HCT116 (cell line): ENCODE measurements around the gene DPP6.

Experiments used
- CBX3 ChIP-seq: IDR thresholded peaks from 2 replicates; pipeline ENCODE4 v1.6.1; 2012; ENCODE audit warnings: low read depth
- CEBPB ChIP-seq: IDR thresholded peaks from 2 replicates; pipeline ENCODE4 v1.6.1; 2012; ENCODE audit warnings: low read depth
- EGR1 ChIP-seq: IDR thresholded peaks from 2 replicates; pipeline ENCODE4 v1.6.1; 2012; ENCODE audit warnings: low read depth
- EZH2 ChIP-seq: fragments of 200-600 bp; sonication (generic); IDR thresholded peaks from 2 replicates; pipeline ENCODE4 v1.6.1; 2017; ENCODE audit warnings: antibody characterized with exemption, mixed run types
- EZH2phosphoT487 ChIP-seq: fragments of 200-600 bp; IDR thresholded peaks from 2 replicates; pipeline ENCODE4 v1.6.1; 2018; ENCODE audit warnings: antibody characterized with exemption, borderline replicate concordance
- POLR2A ChIP-seq: IDR thresholded peaks from 2 replicates; pipeline ENCODE4 v1.7.0; 2011; ENCODE audit warnings: borderline replicate concordance; ENCODE audit not compliant: insufficient read depth, insufficient read length; ENCODE audit errors: extremely low read depth
- POLR2AphosphoS5 ChIP-seq: IDR thresholded peaks from 2 replicates; pipeline ENCODE4 v1.6.1; 2011; ENCODE audit warnings: mild to moderate bottlenecking, low read depth, low read length, moderate library complexity
- SIN3A ChIP-seq: IDR thresholded peaks from 2 replicates; pipeline ENCODE4 v1.6.1; 2012; ENCODE audit warnings: low read depth
- SP1 ChIP-seq: IDR thresholded peaks from 2 replicates; pipeline ENCODE4 v1.6.1; 2012; ENCODE audit warnings: low read depth
- SRF ChIP-seq: IDR thresholded peaks from 2 replicates; pipeline ENCODE4 v1.6.1; 2012; ENCODE audit warnings: low read depth
- TCF7L2 ChIP-seq: IDR thresholded peaks from 2 replicates; pipeline ENCODE4 v1.7.0; 2011; ENCODE audit warnings: borderline replicate concordance, inconsistent platforms; ENCODE audit not compliant: insufficient read depth, insufficient read length; ENCODE audit errors: extremely low read depth
- TF ChIP-seq, protein P1 (sequence below): IDR thresholded peaks from 2 replicates; pipeline ENCODE4 v1.6.1; 2011; ENCODE audit warnings: mild to moderate bottlenecking, low read length, moderate library complexity; ENCODE audit not compliant: insufficient replicate concordance; ENCODE audit errors: extremely low read depth
- TF ChIP-seq, protein P2 (sequence below), 3 experiments: fragments of 200-600 bp in 1 of 3; sonication (generic) in 1 of 3; IDR thresholded peaks in 2 of 3; conservative IDR thresholded peaks in 1 of 3; 2 replicates each; pipeline ENCODE4 v1.5.1; 2012 to 2017; ENCODE audit warnings: low read depth in 2 of 3, low read length in 2 of 3, antibody characterized with exemption in 1 of 3, borderline replicate concordance in 1 of 3, control low read depth in 1 of 3, mild to moderate bottlenecking in 1 of 3, mixed read lengths in 1 of 3, mixed run types in 1 of 3, moderate library complexity in 1 of 3; ENCODE audit not compliant: insufficient read depth in 1 of 3
- TF ChIP-seq, protein P3 (sequence below): IDR thresholded peaks from 2 replicates; pipeline ENCODE4 v1.6.1; 2012

- TF ChIP-seq EGR1 (no peak), EZH2phosphoT487 (no peak), POLR2A (no peak), SP1 (no peak), POLR2AphosphoS5 (no peak), CBX3 (no peak), SIN3A (no peak), EZH2 (no peak), TCF7L2 (no peak), SRF (no peak), CEBPB (no peak)
- TF ChIP-seq, protein P1, sequence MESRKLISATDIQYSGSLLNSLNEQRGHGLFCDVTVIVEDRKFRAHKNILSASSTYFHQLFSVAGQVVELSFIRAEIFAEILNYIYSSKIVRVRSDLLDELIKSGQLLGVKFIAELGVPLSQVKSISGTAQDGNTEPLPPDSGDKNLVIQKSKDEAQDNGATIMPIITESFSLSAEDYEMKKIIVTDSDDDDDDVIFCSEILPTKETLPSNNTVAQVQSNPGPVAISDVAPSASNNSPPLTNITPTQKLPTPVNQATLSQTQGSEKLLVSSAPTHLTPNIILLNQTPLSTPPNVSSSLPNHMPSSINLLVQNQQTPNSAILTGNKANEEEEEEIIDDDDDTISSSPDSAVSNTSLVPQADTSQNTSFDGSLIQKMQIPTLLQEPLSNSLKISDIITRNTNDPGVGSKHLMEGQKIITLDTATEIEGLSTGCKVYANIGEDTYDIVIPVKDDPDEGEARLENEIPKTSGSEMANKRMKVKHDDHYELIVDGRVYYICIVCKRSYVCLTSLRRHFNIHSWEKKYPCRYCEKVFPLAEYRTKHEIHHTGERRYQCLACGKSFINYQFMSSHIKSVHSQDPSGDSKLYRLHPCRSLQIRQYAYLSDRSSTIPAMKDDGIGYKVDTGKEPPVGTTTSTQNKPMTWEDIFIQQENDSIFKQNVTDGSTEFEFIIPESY = no peak
- TF ChIP-seq, protein P2, sequence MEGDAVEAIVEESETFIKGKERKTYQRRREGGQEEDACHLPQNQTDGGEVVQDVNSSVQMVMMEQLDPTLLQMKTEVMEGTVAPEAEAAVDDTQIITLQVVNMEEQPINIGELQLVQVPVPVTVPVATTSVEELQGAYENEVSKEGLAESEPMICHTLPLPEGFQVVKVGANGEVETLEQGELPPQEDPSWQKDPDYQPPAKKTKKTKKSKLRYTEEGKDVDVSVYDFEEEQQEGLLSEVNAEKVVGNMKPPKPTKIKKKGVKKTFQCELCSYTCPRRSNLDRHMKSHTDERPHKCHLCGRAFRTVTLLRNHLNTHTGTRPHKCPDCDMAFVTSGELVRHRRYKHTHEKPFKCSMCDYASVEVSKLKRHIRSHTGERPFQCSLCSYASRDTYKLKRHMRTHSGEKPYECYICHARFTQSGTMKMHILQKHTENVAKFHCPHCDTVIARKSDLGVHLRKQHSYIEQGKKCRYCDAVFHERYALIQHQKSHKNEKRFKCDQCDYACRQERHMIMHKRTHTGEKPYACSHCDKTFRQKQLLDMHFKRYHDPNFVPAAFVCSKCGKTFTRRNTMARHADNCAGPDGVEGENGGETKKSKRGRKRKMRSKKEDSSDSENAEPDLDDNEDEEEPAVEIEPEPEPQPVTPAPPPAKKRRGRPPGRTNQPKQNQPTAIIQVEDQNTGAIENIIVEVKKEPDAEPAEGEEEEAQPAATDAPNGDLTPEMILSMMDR (IDR thresholded peaks at IDR 0.05 in 2 of 3, conservative IDR thresholded peaks at IDR 0.05 in 1 of 3; ENCODE audit: borderline replicate concordance in 1 of 3, insufficient read depth in 1 of 3, low read depth in 2 of 3, low read length in 2 of 3) = no peak
- TF ChIP-seq, protein P3, sequence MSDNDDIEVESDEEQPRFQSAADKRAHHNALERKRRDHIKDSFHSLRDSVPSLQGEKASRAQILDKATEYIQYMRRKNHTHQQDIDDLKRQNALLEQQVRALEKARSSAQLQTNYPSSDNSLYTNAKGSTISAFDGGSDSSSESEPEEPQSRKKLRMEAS = no peak
Observed at GRCh38 chr7:154231732-154232131, 179.5 kb downstream of the DPP6 start.
